ENCODE results near the gene CHN2.

GRCh38 chr7:29202651-29203069 lies 8.1 kb downstream of the CHN2 start:
- TF ChIP-seq POLR2AphosphoS5 (IDR thresholded peaks at IDR 0.05; ENCODE audit: low read depth, low read length) (no peak), POLR2A (IDR thresholded peaks at IDR 0.05; ENCODE audit: low read depth, low read length) (no peak)
